Stomach (tissue), 4 donors: ENCODE measurements around the gene PLD3.
A peak's percentile ranks its signal among the peaks of the same experiment; 100 is the strongest.

Experiments used
- POLR2AphosphoS5 ChIP-seq, 3 donors: sonication (generic); formaldehyde crosslinking; IDR thresholded peaks; one replicate each; pipeline ENCODE4 v1.6.1; 2016; ENCODE audit warnings: antibody characterized with exemption in 3 of 3
- TF ChIP-seq, protein P1 (sequence below), 7 experiments: fragments of 450-650 bp in 4 of 7; fragments of 200-600 bp in 3 of 7; sonication (generic) in 3 of 7; IDR thresholded peaks; one replicate each; pipeline ENCODE4 v1.5.1; 2016 to 2019; ENCODE audit warnings: antibody characterized with exemption in 7 of 7, control low read depth in 2 of 7, mild to moderate bottlenecking in 1 of 7

DNA sequence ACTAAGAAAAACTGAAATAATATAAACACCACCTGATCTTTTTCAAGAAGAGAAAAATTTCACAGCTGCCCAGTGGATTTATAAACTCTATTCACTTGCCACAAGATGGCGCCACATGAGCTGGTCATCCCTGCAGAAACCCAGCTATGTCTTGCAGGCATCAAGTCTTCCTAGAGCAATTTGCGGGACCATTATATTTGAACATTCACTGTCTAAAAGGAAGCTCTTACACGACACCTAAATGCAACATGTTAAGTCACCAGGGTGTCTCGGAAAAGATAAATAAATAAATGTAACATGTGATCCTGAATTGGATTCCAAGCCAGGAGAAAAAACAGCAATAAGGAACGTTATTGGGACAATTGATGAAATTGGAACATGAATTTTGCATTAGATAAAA lies 43.1 kb upstream of the PLD3 start:
- TF ChIP-seq POLR2AphosphoS5 (IDR thresholded peaks at IDR 0.05): peak in 1 of 3 donors; percentile 9
- TF ChIP-seq, protein P1, sequence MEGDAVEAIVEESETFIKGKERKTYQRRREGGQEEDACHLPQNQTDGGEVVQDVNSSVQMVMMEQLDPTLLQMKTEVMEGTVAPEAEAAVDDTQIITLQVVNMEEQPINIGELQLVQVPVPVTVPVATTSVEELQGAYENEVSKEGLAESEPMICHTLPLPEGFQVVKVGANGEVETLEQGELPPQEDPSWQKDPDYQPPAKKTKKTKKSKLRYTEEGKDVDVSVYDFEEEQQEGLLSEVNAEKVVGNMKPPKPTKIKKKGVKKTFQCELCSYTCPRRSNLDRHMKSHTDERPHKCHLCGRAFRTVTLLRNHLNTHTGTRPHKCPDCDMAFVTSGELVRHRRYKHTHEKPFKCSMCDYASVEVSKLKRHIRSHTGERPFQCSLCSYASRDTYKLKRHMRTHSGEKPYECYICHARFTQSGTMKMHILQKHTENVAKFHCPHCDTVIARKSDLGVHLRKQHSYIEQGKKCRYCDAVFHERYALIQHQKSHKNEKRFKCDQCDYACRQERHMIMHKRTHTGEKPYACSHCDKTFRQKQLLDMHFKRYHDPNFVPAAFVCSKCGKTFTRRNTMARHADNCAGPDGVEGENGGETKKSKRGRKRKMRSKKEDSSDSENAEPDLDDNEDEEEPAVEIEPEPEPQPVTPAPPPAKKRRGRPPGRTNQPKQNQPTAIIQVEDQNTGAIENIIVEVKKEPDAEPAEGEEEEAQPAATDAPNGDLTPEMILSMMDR (IDR thresholded peaks at IDR 0.05): peak in 5 of 7 experiments; percentile 40 to 64 (median 55)
